Glutamatergic neuron (in vitro differentiated cells): Measurements from ENCODE around the gene CD99. TPM values are rescaled to one million over a fixed set of nuclear protein-coding genes. Genes with fewer than 3 reads are reported as not detected.

ENCODE experiments used
- DNase-seq: peaks from one replicate; pipeline ENCODE4 v3.0.0; 2022
- H3K27ac Mint-ChIP-seq: one replicate; pipeline ENCODE4 v1.8.0; 2020; ENCODE audit warnings: mild to moderate bottlenecking, mixed read lengths, inconsistent platforms; ENCODE audit not compliant: unreplicated experiment
- H3K27me3 Mint-ChIP-seq: one replicate; pipeline ENCODE4 v1.8.0; 2020; ENCODE audit warnings: mild to moderate bottlenecking, moderate library complexity, mixed read lengths, inconsistent platforms; ENCODE audit not compliant: unreplicated experiment
- H3K36me3 Mint-ChIP-seq: one replicate; pipeline ENCODE4 v1.8.0; 2020; ENCODE audit warnings: mild to moderate bottlenecking, mixed read lengths, inconsistent platforms; ENCODE audit not compliant: unreplicated experiment
- H3K4me1 Mint-ChIP-seq: one replicate; pipeline ENCODE4 v1.8.0; 2020; ENCODE audit warnings: mild to moderate bottlenecking, low read depth, mixed read lengths, inconsistent platforms; ENCODE audit not compliant: unreplicated experiment
- H3K4me3 Mint-ChIP-seq: one replicate; pipeline ENCODE4 v1.8.0; 2020; ENCODE audit warnings: mild to moderate bottlenecking, mixed read lengths, inconsistent platforms; ENCODE audit not compliant: unreplicated experiment
- H3K9me3 Mint-ChIP-seq: one replicate; pipeline ENCODE4 v1.8.0; 2020; ENCODE audit warnings: mild to moderate bottlenecking, moderate library complexity, mixed read lengths, inconsistent platforms; ENCODE audit not compliant: unreplicated experiment
- total RNA-seq: library from RNA; stranded (reverse); fragmentation: NEBNext Ultra II Directional; extraction: Animal tissue kit (Norgen Biotek cat#: 25700); gene quantifications from one replicate; pipeline ENCODE4 v1.2.1, GENCODE V29; 2021; ENCODE audit not compliant: unreplicated experiment
- TF ChIP-seq, protein P1 (sequence below): fragments of 200-600 bp; sonication (generic); IDR thresholded peaks from one replicate; pipeline ENCODE4 v1.5.0; 2021; ENCODE audit not compliant: partially characterized antibody, unreplicated experiment

CD99 gene
- total RNA-seq, 1 donor from 2014 or later, result 31.2 TPM

DNA sequence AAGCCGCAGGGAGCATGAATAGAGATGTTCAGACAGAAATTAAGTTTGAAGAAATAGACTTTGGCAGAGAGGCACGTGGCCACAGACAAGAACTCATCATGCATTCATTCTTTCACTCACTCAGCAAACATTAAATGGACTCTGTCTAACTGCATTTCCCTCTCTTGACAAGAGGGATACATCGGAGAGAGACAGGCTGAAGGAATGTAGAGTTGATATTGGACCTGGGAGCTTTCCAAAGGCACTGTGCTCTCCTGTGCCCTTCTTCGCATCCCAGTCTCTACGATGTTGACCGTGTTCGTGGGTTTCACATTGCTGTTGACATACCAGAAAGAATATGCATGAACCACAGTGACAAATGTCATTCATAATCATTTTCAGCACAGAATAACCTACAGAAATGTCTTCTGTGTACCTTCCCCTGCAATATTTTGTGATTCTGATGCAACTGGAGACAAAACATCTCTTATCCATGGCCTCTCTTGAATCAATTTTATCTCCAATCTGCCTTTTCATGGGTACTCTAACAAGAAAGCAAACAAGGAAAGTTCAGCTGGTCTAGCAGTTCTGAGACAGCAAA is 34.7 kb upstream of the CD99 start:
- Mint-ChIP-seq H3K4me3 (no peak overlapping the region), H3K36me3 (no peaks in the 10 kb centered on the region), H3K9me3 (peaks cover 5% of the 10 kb centered on the region), H3K4me1 (no peaks in the 10 kb centered on the region), H3K27me3 (no peaks in the 10 kb centered on the region), H3K27ac (no peak overlapping the region)
- TF ChIP-seq, protein P1, sequence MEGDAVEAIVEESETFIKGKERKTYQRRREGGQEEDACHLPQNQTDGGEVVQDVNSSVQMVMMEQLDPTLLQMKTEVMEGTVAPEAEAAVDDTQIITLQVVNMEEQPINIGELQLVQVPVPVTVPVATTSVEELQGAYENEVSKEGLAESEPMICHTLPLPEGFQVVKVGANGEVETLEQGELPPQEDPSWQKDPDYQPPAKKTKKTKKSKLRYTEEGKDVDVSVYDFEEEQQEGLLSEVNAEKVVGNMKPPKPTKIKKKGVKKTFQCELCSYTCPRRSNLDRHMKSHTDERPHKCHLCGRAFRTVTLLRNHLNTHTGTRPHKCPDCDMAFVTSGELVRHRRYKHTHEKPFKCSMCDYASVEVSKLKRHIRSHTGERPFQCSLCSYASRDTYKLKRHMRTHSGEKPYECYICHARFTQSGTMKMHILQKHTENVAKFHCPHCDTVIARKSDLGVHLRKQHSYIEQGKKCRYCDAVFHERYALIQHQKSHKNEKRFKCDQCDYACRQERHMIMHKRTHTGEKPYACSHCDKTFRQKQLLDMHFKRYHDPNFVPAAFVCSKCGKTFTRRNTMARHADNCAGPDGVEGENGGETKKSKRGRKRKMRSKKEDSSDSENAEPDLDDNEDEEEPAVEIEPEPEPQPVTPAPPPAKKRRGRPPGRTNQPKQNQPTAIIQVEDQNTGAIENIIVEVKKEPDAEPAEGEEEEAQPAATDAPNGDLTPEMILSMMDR, result no peak
- no peak for DNase-seq

DNA sequence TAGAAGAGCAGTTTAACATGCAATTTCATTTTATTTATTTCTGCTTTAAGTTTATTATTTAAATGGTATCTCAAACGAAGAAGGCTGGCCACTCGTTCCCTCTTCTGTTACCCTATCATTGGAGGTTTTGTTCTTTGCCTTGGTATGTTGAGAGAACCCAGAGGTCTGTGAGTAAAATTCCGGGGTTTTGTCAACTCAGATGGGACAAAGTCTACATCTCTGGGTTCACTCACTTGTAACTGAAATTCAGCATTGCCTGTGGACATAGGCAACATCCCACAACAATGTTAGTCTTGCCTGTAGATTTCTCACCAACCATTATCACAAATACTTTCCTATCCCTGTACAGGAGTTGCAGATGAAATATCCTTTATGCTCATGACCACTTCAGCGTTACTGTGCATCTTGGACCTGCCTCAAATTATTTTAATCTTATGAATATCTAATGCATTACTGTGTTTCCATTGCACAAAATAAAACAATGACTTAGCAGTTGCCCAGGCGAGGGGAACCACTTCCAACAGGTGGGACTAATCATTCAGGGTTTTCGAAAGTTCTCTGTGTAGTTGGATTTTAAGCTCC is 33.5 kb upstream of the CD99 start:
- Mint-ChIP-seq H3K9me3 (peaks cover 5% of the 10 kb centered on the region), H3K36me3 (no peaks in the 10 kb centered on the region), H3K4me1 (no peaks in the 10 kb centered on the region), H3K4me3 (no peak overlapping the region), H3K27me3 (peaks cover 1% of the 10 kb centered on the region), H3K27ac (no peak overlapping the region)
- DNase-seq, result no peak
- TF ChIP-seq, protein P1, result no peak

DNA sequence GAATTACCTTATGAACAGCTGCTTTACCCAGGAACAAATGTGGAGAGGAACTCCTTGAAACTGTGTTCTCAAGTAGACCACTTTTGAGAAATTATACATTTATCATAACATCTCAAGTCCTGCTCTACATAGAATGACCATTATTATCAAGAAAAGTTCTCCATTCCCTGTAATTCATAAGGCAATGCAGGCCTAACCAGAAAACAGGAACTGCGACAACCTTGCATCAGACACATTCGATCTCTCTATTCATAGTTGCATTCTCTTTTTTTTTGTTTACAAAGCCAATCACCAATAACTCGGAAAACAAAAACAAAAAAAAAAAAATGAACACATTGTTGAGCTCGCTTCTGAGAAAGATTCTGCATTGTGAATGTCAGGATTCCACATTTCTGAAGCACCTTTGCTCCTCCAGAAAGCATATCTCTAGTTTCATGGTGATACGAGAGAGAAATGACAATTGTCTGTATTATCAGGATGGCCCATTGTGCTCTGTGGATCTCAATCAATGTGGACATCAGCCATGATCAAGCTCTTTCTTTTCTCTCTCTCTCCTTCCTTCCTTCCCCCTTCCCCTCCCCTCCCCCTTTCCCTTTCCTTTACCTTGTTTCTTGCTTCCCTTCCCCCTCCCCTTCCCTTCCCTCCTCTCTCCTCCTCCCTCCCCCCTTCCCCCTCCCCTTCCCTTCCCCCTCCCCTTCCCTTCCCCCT is 32.4 kb upstream of the CD99 start:
- Mint-ChIP-seq H3K27ac (no peak overlapping the region), H3K9me3 (peaks cover 2% of the 10 kb centered on the region), H3K4me1 (no peaks in the 10 kb centered on the region), H3K4me3 (no peak overlapping the region), H3K36me3 (no peaks in the 10 kb centered on the region), H3K27me3 (peaks cover 1% of the 10 kb centered on the region)
- TF ChIP-seq, protein P1, result no peak
- no peak for DNase-seq

DNA sequence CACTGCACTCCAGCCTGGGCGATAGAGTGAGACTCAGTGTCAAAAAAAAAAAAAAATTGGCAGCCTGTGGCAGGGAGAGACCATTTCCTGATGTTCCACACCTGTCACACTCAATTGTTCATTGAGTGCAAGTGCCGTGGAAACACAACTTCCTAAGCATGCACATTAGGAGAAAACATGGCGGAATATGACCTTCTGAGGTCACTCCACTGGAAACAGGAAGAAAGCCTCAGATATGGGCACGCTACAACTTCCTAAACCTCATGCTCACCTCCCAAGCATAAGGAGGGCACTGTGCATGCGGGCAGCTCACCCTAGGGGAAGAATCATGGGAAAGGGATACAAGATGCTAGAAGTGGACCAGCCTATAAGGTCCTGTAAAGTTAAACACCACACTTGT is 28.5 kb upstream of the CD99 start:
- no peak for DNase-seq
- no peaks in the 10 kb centered on the region for H3K9me3 Mint-ChIP-seq
- H3K27me3 Mint-ChIP-seq, result peaks cover 1% of the 10 kb centered on the region
- no peak overlapping the region for H3K27ac Mint-ChIP-seq
- TF ChIP-seq, protein P1, result no peak
- no peaks in the 10 kb centered on the region for H3K36me3 Mint-ChIP-seq
- no peaks in the 10 kb centered on the region for H3K4me1 Mint-ChIP-seq
- H3K4me3 Mint-ChIP-seq, result no peak overlapping the region

DNA sequence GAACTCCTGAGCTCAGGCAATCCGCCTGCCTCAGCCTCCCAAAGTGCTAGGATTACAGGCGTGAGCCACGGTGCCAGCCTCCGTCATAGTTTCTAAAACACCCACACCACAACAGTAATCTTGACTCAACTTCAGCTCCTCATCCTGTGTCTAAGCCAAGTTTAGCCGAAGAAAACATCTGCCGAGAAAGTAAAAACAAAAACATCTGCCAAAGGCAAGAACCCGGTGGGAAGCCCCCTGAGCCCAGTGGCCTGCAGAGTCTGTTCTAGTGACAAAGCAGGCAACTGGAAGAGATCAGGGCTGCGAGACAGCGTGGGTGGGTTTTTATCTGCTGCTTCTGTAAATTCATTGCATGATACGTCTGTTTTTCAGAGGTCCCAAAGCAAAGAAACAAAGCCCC is 26.6 kb upstream of the CD99 start:
- no peaks in the 10 kb centered on the region for H3K9me3 Mint-ChIP-seq
- no peaks in the 10 kb centered on the region for H3K36me3 Mint-ChIP-seq
- no peak overlapping the region for H3K4me3 Mint-ChIP-seq
- no peak overlapping the region for H3K27ac Mint-ChIP-seq
- no peak for DNase-seq
- H3K4me1 Mint-ChIP-seq, result no peaks in the 10 kb centered on the region
- peaks cover 3% of the 10 kb centered on the region for H3K27me3 Mint-ChIP-seq
- TF ChIP-seq, protein P1, result no peak
